ENCODE data around the gene TMEM109. TPM values are rescaled to one million over a fixed set of nuclear protein-coding genes. Genes with fewer than 3 reads are reported as not detected.

Gene TMEM109
- total RNA-seq, 2 donors from 2014 or later = 61.9 to 66.3 TPM

DNA sequence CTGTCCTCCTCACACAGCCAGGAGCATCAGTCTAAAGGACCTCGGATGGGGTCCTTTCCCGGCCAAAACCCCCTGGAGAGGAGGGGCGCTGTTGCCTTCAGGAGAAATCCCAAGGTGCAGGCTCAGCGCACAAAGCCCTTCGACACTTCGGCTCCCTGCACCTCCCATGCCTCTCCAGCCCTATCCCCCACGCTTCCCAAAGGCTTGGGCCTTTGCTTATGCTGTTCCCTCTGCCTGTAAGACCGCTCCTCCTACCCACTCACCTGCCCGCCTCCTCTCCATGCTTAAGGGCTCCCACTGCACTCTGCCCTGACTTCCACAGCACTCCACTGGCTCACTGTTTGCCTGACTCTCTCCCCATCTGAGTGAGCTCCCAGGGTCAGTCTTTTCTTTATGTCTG is 24.5 kb downstream of the TMEM109 start:
- ATAC-seq (replicated peaks in 1 of 2) (no peak), DNase-seq (no peak)
- H3K4me3 Mint-ChIP-seq = no peak overlapping the region
- no peaks in the 10 kb centered on the region for H3K27me3 Mint-ChIP-seq (ENCODE audit: low read depth)
- H3K36me3 Mint-ChIP-seq (ENCODE audit: insufficient read depth in 2 of 2) = no peaks in the 10 kb centered on the region
- H3K9me3 Mint-ChIP-seq = no peaks in the 10 kb centered on the region
- H3K27ac Mint-ChIP-seq = no peak overlapping the region
- H3K4me1 Mint-ChIP-seq (ENCODE audit: low read depth) = no peaks in the 10 kb centered on the region

DNA sequence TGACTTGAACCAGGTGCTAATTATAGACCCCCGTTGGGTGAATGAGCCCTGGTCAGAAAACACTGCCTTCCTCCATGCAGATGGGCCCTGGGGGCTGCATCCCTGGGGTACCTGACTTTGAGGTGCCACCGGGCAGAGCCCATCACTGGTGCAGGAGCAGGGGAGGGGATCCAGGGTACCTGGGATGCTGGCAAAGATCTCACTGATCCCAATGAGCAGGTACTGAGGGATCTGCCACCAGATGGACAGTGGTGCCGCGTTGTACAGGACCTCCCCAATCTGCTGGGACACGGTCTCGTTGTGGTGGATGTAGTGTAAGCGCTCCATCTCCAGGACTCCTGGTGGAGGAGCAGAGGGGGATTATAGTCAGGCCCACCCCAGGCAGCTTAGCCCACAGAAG is 25.3 kb downstream of the TMEM109 start:
- no peaks in the 10 kb centered on the region for H3K9me3 Mint-ChIP-seq

DNA sequence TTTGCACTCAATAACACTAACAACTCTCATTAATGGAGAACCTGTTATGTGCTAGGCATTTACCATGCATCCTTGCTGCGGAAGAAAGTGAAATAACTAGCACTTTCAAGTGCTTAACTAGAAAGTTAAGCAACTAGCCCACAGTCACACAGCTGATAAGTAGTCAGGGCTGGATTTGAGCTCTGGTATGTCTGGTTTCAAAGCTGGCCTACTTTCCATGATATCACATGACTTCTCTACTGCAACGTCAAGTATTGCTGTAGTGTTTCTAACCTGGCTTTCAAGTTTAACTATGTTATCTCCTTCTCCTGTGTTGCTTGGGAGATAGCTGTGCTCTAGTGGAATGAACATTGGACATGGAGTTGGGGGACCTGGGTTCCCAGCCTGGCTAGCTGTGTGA is 25.9 kb downstream of the TMEM109 start:
- Mint-ChIP-seq H3K27ac (no peak overlapping the region), H3K9me3 (no peaks in the 10 kb centered on the region), H3K4me3 (no peak overlapping the region), H3K36me3 (ENCODE audit: insufficient read depth in 2 of 2) (no peaks in the 10 kb centered on the region), H3K4me1 (ENCODE audit: low read depth) (peaks cover 8% of the 10 kb centered on the region), H3K27me3 (ENCODE audit: low read depth) (no peaks in the 10 kb centered on the region)
- peak; percentile 30 to 44 for ATAC-seq (replicated peaks in 1 of 2)
- DNase-seq = no peak

More for the DNA sequence above, 25.3 kb downstream of the TMEM109 start:
- Mint-ChIP-seq H3K36me3 (ENCODE audit: insufficient read depth in 2 of 2) (no peaks in the 10 kb centered on the region), H3K4me3 (no peak overlapping the region), H3K4me1 (ENCODE audit: low read depth) (peaks cover 5% of the 10 kb centered on the region), H3K27me3 (ENCODE audit: low read depth) (no peaks in the 10 kb centered on the region), H3K27ac (no peak overlapping the region)
- ATAC-seq (replicated peaks in 1 of 2) = no peak
- no peak for DNase-seq

DNA sequence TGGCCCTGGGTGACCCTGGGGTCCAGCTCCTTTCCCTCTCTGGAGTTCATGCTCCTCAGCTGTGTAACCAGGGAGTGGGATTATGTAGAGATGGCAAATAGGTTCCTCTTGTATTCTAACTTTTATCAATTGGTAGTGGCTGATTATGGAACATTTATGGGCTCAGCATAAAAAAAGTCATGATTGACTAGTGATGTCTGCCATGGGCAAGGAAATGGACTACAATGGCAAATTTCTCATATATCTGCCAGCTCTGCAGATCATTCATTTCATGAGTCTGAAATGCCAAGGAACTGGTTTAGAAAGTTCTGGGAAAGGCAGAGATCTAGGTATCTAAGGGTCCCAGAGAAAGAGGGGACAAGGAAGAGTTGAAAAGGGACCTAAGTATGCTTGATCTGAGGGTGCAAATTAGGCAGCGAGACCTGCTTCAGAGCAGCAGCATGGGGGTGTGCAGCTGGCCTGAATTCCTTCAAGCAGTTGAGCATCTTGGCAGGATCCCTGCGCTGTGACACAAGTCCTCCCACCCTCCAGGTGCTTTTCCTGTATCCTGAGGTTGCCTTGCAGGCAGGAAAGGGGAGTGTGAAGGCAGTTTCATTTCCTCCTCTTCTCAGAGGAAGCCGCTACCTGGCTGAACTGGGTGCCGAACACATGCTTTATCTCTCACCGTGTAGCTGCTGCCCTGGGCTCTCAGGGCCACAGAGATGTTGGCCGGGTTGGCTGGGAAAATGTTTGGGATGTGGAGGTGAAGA is 27.6 kb downstream of the TMEM109 start:
- Mint-ChIP-seq H3K4me3 (no peak overlapping the region), H3K27ac (no peak overlapping the region), H3K27me3 (ENCODE audit: low read depth) (no peaks in the 10 kb centered on the region)

DNA sequence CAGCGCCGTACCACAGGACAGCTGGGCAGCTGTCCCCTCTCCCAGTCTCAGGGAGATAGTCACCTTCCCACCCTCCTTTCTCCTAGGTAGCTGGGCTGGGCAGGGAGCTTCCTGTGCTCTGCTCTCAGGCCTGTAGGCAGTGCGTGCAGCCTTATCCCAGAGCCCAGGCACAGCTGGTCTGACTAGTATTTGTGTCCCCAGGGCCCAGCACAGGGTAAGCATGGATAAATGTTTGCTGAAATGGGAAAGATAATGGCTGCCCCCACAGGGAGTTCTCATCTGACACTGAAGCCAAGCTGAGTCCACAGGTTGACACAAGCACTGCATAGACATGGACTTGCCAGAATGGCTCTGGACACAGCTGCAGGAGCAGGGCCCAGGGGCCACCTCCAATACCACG is 28.3 kb downstream of the TMEM109 start:
- Mint-ChIP-seq H3K36me3 (ENCODE audit: insufficient read depth in 2 of 2) (no peaks in the 10 kb centered on the region), H3K4me3 (no peak overlapping the region), H3K9me3 (no peaks in the 10 kb centered on the region), H3K27ac (no peak overlapping the region), H3K27me3 (ENCODE audit: low read depth) (no peaks in the 10 kb centered on the region), H3K4me1 (ENCODE audit: low read depth) (peaks cover 8% of the 10 kb centered on the region)
- DNase-seq (no peak), ATAC-seq (replicated peaks in 1 of 2) (no peak)

More for the DNA sequence above, 27.6 kb downstream of the TMEM109 start:
- DNase-seq = no peak
- H3K9me3 Mint-ChIP-seq = no peaks in the 10 kb centered on the region
- no peaks in the 10 kb centered on the region for H3K36me3 Mint-ChIP-seq (ENCODE audit: insufficient read depth in 2 of 2)
- no peak for ATAC-seq (replicated peaks in 1 of 2)
- peaks cover 8% of the 10 kb centered on the region for H3K4me1 Mint-ChIP-seq (ENCODE audit: low read depth)

DNA sequence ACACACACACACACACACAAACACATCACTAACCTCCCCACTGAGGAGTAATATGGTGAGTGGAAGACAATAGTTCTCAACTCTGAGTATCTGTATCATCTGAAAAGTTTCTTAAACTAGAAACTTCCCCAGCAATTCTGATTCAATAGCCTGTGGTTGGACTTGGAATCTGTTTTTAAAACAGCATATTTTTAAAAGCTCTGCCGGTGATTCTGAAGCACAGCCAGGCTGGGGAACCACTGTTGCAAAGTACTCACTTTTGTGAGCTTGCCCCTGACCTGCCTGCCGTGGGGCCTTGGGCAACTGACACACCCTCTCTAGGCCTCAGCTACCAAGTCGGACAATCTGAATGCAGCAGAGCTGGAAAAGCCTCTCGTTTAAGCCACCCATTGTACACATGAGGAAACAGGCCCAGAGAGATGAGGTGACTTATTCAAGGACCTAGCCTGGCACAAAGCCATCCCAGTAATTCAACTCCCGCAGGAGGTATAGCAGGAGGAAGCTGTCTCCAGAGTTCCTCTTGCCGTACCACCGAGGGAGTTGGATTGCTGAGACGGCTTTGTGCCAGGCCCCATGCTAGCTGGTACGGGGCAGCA is 29.1 kb downstream of the TMEM109 start:
- Mint-ChIP-seq H3K27me3 (ENCODE audit: low read depth) (no peaks in the 10 kb centered on the region), H3K9me3 (no peaks in the 10 kb centered on the region), H3K27ac (no peak overlapping the region), H3K36me3 (ENCODE audit: insufficient read depth in 2 of 2) (no peaks in the 10 kb centered on the region), H3K4me3 (no peak overlapping the region), H3K4me1 (ENCODE audit: low read depth) (peaks cover 8% of the 10 kb centered on the region)
- DNase-seq = no peak
- peak in 1 of 2 donors; percentile 21 for ATAC-seq (replicated peaks in 1 of 2)

DNA sequence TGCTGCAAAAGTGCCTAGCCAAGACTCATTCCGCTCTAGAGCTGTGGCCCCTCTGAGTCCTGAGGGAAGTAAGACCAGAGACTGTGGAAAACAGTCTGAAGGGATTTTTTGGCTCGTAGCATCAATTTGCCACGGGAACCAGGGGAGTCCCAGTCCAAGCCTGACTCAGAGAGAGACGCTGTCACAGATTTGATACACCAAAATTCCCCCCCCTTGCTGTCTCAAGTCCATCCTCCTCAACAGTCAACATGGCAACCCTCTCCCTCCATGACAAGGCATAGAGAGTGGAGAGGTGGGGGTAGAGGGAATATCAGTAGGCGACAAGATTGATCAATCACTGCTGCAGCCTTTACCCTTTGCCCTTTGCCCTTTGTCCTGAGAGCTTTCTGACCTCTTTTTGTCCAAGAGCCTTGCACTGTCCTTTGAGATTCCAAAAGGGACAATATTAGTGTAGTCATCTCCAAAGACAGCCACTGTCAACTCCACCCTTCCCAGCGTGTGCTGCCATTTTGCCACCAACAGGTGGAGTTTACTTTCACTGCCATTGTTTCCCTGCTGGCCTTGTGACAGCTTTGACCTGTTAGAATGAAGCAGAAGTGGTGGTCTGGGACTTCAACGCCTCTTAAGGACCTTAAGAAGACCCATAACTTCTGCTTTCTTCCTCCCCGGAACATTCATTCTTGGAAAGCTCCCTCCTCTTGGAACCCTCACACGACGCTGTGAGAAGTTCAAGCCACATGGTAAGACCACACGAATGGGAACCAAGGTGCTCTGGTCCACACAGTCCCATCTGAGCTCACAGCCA is 30.7 kb downstream of the TMEM109 start:
- no peaks in the 10 kb centered on the region for H3K27me3 Mint-ChIP-seq (ENCODE audit: low read depth)
- no peak overlapping the region for H3K4me3 Mint-ChIP-seq
- no peak overlapping the region for H3K27ac Mint-ChIP-seq
- H3K36me3 Mint-ChIP-seq (ENCODE audit: insufficient read depth in 2 of 2) = no peaks in the 10 kb centered on the region
- no peak for DNase-seq
- no peaks in the 10 kb centered on the region for H3K9me3 Mint-ChIP-seq
- ATAC-seq (replicated peaks in 1 of 2) = peak; percentile 45 to 71
- peaks cover 15% of the 10 kb centered on the region for H3K4me1 Mint-ChIP-seq (ENCODE audit: low read depth)

DNA sequence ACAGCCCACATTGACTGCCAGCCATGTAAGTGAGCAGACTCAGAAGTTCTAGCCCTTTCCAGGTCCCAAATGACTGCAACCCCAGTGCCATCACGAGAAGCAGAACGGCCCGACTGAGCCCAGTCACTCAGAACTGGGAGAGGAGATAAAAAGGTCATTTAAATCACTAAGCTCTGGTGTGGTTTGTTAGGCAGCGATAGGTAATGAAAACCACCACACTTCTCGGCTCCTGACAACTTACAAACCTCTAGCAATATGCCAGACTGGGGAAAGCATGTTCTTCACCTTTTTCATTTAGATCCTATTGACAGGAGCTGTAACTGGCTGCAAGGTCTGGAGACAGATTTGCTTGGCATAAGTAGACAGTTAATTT is 31.3 kb downstream of the TMEM109 start:
- no peaks in the 10 kb centered on the region for H3K27me3 Mint-ChIP-seq (ENCODE audit: low read depth)
- ATAC-seq (replicated peaks in 1 of 2) (no peak), DNase-seq (no peak)
- H3K4me3 Mint-ChIP-seq = no peak overlapping the region
- no peaks in the 10 kb centered on the region for H3K9me3 Mint-ChIP-seq
- H3K36me3 Mint-ChIP-seq (ENCODE audit: insufficient read depth in 2 of 2) = no peaks in the 10 kb centered on the region
- H3K27ac Mint-ChIP-seq = no peak overlapping the region
- peaks cover 15% of the 10 kb centered on the region for H3K4me1 Mint-ChIP-seq (ENCODE audit: low read depth)

DNA sequence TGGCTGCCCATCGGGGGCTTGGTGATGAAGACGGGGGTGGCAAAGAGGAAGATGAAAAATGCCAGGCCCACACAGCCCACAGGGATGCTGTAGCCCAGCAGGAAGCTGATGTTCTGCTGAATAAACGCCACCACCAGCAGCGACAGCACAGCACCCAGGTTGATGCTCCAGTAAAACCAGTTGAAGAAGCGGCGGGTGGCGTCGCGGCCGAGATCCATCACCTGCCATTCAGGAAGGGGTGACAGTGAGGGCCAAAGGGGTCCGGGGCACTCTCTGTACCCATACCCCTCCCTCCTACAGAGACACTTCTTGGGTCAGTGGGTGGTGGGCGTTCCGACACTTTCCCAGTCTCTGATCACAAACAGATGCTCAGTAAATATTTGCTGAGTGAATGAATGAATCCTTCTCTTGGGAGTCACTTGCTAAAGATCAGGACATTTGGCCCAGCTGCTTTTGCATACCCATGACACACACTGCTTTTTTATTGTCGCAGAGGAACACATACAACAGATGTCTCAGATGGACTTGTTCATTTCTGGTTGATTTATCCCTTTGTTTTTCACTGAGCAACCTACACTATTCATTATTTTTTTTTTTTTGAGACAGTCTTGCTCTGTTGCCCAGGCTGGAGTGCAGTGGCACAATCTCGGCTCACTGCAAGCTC is 32.8 kb downstream of the TMEM109 start:
- Mint-ChIP-seq H3K4me3 (no peak overlapping the region), H3K27me3 (ENCODE audit: low read depth) (no peaks in the 10 kb centered on the region), H3K27ac (no peak overlapping the region), H3K36me3 (ENCODE audit: insufficient read depth in 2 of 2) (no peaks in the 10 kb centered on the region), H3K4me1 (ENCODE audit: low read depth) (peaks cover 18% of the 10 kb centered on the region), H3K9me3 (no peaks in the 10 kb centered on the region)
- ATAC-seq (replicated peaks in 1 of 2) = no peak
- no peak for DNase-seq

DNA sequence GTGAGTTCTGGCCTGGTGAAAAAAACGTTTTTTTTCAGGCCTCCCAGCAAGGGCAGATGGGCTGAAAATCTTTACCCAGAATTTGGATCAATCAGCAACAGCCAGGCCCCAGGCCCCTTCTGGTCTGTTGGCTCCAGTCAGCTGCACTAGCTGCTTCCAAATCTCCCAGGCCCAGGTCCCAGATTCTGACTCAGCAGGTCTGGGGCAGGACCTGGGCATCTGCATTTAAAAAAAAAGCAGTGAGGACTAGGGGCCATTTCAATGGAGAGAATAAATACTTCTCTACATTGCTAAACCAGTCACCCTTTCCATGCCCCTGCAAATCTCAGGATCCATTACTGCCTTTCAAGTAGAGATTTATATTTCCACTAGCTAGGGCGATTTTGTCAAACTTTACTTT is 33.7 kb downstream of the TMEM109 start:
- no peak overlapping the region for H3K27ac Mint-ChIP-seq
- H3K36me3 Mint-ChIP-seq (ENCODE audit: insufficient read depth in 2 of 2) = no peaks in the 10 kb centered on the region
- peaks cover 6% of the 10 kb centered on the region for H3K27me3 Mint-ChIP-seq (ENCODE audit: low read depth)
- peaks cover 28% of the 10 kb centered on the region for H3K4me1 Mint-ChIP-seq (ENCODE audit: low read depth)
- DNase-seq (no peak), ATAC-seq (replicated peaks in 1 of 2) (no peak)
- H3K9me3 Mint-ChIP-seq = no peaks in the 10 kb centered on the region
- H3K4me3 Mint-ChIP-seq = no peak overlapping the region

DNA sequence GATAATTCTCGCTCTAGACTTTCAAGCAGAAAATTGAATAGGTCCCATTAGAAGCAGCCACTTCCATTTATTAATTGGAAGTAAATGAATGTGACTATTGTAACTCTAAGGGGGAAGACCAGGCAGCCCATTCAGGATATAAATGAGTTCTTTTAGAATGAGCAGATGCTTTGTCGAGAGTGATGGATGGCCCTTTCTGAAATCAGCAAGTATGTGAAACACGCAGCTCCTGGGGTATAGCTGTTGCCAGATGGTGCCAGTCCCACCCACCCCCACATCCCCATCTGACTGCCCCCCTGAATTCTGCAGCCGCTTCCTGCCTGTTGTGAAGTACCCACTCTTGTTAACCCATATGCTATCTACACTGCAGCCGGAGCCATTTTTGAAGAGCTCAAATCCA is 34.3 kb downstream of the TMEM109 start:
- Mint-ChIP-seq H3K9me3 (no peaks in the 10 kb centered on the region), H3K27me3 (ENCODE audit: low read depth) (peaks cover 11% of the 10 kb centered on the region), H3K36me3 (ENCODE audit: insufficient read depth in 2 of 2) (no peaks in the 10 kb centered on the region), H3K27ac (no peak overlapping the region), H3K4me3 (no peak overlapping the region), H3K4me1 (ENCODE audit: low read depth) (peaks cover 31% of the 10 kb centered on the region)
- no peak for DNase-seq
- ATAC-seq (replicated peaks in 1 of 2) = no peak

DNA sequence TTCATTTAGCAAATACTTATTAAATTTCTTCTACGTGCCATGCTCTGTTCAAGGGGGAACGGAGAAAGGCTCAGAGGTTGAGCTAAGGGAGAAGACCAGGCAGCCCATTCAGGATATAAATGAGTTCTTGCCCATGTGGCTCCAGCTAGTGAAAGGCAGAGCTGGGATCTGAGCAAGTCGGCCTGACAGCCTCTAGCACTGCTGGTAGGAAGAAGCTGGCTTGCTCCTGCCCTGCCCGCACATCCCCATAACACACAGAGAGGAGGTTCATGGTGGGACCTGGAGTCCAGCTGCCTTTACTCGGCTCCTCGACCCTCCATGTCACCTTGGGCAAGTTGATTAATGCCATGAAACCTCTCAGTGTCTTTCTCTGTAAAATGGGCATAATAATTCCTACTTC is 36.1 kb downstream of the TMEM109 start:
- H3K4me3 Mint-ChIP-seq = peak overlapping the region in 1 of 2 donors; percentile 42
- peaks cover 23% of the 10 kb centered on the region for H3K4me1 Mint-ChIP-seq (ENCODE audit: low read depth)
- ATAC-seq (replicated peaks in 1 of 2) (no peak), DNase-seq (no peak)
- peaks cover 18% of the 10 kb centered on the region for H3K27me3 Mint-ChIP-seq (ENCODE audit: low read depth)
- no peaks in the 10 kb centered on the region for H3K9me3 Mint-ChIP-seq
- no peak overlapping the region for H3K27ac Mint-ChIP-seq
- no peaks in the 10 kb centered on the region for H3K36me3 Mint-ChIP-seq (ENCODE audit: insufficient read depth in 2 of 2)

Measured in activated T-cell treated with anti-CD3 and anti-CD28 coated beads, Interleukin-2, amount 50 U/mL, for 72 hours (primary cell).